Suppressor macrophage treated with lipopolysaccharide for 4 hours (primary cell): ENCODE data around the gene COLEC12.
A peak's percentile ranks its signal among the peaks of the same experiment; 100 is the strongest.

Source experiments
- DNase-seq: peaks from one replicate; pipeline ENCODE4 v3.0.0-alpha.2; 2020

Gene COLEC12

GRCh38 chr18:505483-506122 lies 5.1 kb upstream of the COLEC12 start:
- no peak for DNase-seq

DNA sequence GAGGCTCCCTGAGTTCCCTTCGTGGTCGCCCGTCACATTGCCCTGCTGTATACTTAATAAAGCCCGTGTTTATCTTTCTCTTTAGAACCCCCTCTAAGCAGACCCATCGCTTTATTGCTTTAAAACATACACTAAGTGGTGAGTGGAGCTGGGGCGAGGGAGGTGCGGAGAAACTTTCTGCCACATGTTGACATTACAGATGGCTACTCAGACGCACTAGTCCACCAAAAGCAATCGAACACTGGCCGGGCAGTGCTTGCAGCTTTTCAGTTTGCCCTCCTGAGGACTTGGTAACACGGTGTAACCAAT lies 859 bp upstream of the COLEC12 start:
- DNase-seq: no peak

- no peak for DNase-seq
Observed at GRCh38 chr18:499776-500631, 497 bp downstream of the COLEC12 start.

DNA sequence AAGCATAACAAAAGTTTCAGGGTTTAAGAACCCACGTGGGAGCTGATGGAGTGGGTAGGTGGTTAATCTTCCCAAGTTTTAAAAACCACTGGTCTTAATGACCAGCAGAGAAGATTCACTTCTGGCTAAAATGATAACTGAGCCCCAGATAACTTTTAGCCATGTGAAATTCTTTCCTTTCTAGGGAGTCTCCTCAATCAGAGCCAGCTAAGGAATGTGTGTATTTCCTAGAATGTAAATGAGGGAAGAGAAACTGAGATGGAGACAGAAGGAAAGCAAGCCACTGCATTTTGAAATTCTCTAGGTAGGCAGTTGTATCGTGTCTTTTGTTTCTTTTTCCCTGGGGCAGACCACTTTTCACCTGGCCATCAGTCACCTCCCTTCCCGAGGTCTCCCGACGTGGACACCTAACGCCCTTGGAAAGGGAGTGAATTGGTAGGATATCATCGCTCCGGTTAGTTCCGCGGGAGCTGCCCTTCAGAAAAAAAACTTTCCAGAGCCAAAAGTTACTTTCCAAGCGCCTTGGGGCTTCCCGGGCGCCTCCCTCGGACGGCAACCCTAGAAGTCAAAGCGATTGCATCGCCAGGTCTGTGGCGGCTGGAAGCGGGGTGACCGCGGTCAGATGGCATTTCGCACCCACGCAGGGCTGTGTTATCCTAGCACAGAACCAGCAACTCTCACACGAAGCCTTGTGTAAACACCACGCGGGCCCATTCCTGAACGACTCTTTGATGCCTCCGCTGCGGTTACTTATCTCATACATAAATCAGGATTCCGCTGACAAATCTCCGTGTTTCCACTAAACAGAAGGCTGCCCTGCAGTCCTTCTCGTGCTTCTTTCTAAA lies 1.3 kb downstream of the COLEC12 start:
- peak; percentile 76 for DNase-seq

DNA sequence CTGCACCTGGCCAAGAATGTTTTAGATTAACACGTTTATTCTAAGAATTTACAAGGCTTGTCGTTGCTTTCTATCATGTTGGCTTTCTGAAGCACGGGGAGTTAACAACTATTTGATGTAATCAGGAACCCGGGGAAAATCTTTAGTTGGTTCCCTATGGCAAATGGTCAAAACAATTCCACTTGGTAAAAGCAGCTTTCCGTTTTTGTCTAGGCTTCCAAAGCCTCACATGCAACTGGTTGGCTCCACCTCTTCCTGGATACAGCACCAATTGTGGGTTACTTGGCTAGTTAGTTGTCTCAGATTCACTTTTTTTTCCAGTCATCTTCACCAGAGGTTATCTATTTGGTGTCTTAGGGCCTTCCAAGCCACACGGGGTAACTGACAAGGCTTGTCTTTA lies 2.8 kb downstream of the COLEC12 start:
- no peak for DNase-seq

DNA sequence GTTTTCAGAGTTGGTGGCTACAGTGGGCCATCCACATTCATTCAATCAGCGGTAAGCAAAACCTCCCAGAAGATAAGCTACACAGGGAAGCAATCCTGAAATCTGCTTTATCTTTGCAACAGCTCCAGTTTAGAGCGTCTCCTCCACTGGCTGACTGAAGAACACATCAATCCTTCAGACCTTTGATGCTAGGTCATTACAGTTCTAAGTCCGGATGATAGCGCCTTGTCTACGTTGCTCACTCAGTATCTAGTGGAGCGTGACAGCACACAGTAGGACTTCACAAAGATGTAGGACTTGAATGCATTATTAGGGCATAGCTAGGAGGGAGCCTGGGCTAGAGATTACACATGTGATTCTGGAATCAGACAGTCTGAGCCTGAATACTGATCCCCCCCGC lies 5.0 kb downstream of the COLEC12 start:
- DNase-seq: no peak

- DNase-seq: peak; percentile 83
Observed at GRCh38 chr18:495017-495416, 5.5 kb downstream of the COLEC12 start.

GRCh38 chr18:493986-494983 lies 6.2 kb downstream of the COLEC12 start:
- DNase-seq: no peak

GRCh38 chr18:492451-492850 lies 8.1 kb downstream of the COLEC12 start:
- no peak for DNase-seq

GRCh38 chr18:490624-491023 lies 9.9 kb downstream of the COLEC12 start:
- DNase-seq: no peak

DNA sequence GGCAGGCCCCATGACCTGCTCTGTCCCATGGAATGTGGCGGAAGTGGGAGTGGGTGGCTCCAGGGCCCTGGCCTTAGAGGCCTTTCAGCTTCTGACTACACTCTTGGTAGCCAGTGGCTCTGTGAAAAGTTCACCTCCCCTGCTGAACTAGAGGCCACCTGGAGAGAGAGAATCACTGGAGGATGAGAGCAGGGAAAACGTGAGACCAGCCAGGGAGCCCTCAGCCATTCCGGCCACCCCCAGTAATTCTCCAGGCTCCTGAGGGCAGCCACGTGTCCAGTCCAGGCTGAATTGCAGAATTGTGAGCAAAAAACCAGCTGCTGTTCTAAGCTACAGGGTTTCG lies 10.5 kb downstream of the COLEC12 start:
- no peak for DNase-seq

- DNase-seq: peak; percentile 53
Observed at GRCh38 chr18:489244-490023, 11.1 kb downstream of the COLEC12 start.

- no peak for DNase-seq
Observed at GRCh38 chr18:486929-487740, 13.4 kb downstream of the COLEC12 start.

DNA sequence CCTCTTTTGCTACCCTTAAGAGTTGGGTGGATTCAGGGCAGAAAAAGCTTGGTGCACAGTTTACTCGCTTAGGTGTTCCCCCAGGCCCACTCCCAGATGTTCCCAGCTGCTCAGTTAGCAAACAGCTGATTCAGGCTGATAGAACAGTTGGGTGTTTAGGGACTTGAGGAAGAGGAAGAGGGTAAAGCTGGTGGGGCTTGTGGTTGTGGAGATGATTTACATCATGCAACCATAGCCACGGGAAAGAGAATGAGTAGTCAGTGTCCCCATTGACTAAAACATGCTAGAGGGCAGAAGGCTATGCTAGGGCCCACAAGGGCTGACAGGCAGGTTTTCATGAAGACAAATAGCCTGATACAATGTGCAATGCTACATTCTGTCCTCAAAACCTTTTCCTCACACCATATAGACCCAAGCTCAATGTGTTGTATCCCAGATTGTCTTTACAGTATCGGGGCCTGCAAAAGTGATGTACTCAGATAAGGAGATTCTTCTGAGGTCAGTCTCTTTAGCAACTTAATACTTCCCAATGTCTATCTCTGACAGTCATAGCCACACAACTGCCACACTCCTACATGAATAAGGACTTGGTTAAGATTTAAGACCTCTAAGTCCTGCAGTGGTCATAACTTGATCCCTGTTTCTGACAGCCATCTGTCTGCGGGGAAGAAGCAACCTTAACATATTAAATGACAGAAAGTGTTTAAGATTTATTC lies 15.6 kb downstream of the COLEC12 start:
- DNase-seq: peak; percentile 77

GRCh38 chr18:478681-479080 lies 21.8 kb downstream of the COLEC12 start:
- DNase-seq: no peak

DNA sequence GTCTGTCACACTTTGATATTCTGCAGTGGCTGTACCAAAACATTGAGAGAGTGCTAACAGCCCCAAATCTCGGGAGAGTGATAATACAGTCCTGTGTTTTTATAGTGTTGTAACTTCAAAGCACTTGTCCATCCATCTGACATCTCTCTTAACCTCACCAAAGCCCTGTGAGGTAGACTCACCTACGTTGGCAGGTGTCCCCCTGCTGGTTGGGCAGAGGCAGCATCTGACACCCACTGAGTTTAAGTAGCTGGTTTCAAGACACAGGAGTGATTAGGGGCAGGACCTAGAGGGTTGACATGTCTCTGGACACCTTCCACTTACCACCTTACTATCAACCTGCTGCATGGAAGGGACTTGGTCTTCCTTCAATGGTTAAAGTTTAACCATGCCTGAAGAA lies 22.9 kb downstream of the COLEC12 start:
- DNase-seq: no peak

DNA sequence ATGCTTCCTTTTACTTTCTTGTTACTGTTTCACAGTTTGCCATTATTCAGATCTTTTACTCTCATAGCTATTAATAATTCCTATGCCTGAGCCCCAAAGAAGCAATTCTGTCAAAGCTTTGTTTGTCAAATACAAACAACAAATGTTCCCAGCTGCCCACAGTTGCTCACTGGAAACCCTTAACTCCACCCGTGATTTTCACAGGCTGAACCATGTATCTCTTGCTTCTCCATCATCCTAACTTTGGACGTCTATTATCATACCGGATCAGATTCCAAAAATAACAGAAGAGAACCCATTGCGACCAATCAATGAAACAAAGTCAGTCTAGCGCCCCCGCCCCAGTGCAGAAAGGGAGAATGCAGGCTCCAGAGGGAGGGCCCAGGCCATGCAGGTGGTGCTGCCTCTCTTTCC lies 24.2 kb downstream of the COLEC12 start:
- no peak for DNase-seq

- no peak for DNase-seq
Observed at GRCh38 chr18:475202-476031, 25.1 kb downstream of the COLEC12 start.

GRCh38 chr18:474416-474815 lies 26.1 kb downstream of the COLEC12 start:
- no peak for DNase-seq
